SU-DHL-6 (cell line): Measurements from ENCODE around the gene CHN1.

Experiments
- H2AFZ ChIP-seq: fragments of 200-600 bp; sonication (generic); 2 replicates; pipeline ENCODE4 v1.6.1; 2014; ENCODE audit warnings: low read depth, mild to moderate bottlenecking, moderate library complexity, mixed read lengths, antibody characterized with exemption, low read length; ENCODE audit not compliant: severe bottlenecking
- H3F3A ChIP-seq: fragments of 200-600 bp; shearing (Covaris generic); 2 replicates; pipeline ENCODE4 v1.6.0; 2016; ENCODE audit warnings: antibody characterized with exemption, mild to moderate bottlenecking; ENCODE audit not compliant: insufficient read depth
- H3K27ac ChIP-seq: fragments of 200-600 bp; sonication (generic); 2 replicates; pipeline ENCODE4 v1.5.1; 2016; ENCODE audit warnings: low read depth, mild to moderate bottlenecking, low read length, moderate library complexity, mixed read lengths
- H3K27me3 ChIP-seq: fragments of 200-600 bp; sonication (generic), shearing (Covaris generic); 2 replicates; pipeline ENCODE4 v1.6.0; 2014; ENCODE audit warnings: mild to moderate bottlenecking, low read length
- H3K36me3 ChIP-seq: fragments of 200-600 bp; sonication (generic); 2 replicates; pipeline ENCODE4 v1.6.1; 2014; ENCODE audit warnings: mild to moderate bottlenecking, low read length, mixed read lengths
- H3K4me2 ChIP-seq: fragments of 300-600, 200-600 bp; shearing (Covaris generic), sonication (generic); 2 replicates; pipeline ENCODE4 v1.6.0; 2014; ENCODE audit warnings: low read length, low read depth, mild to moderate bottlenecking; ENCODE audit not compliant: poor library complexity, severe bottlenecking
- H3K4me3 ChIP-seq: fragments of 200-600 bp; sonication (generic); 2 replicates; pipeline ENCODE4 v1.5.1; 2014; ENCODE audit warnings: antibody characterized with exemption, low read length, mild to moderate bottlenecking, mixed read lengths; ENCODE audit not compliant: insufficient read depth, poor library complexity, severe bottlenecking
- H3K79me2 ChIP-seq: fragments of 200-600 bp; sonication (generic); 2 replicates; pipeline ENCODE4 v1.6.1; 2014; ENCODE audit warnings: mild to moderate bottlenecking, low read length, moderate library complexity; ENCODE audit not compliant: insufficient read depth
- H3K9ac ChIP-seq: fragments of 200-600 bp; sonication (generic); 2 replicates; pipeline ENCODE4 v1.7.0; 2014; ENCODE audit warnings: mild to moderate bottlenecking, low read length
- H3K9me2 ChIP-seq: fragments of 200-600 bp; sonication (generic); replicated peaks from 2 replicates; pipeline ENCODE4 v1.6.1; 2014; ENCODE audit warnings: low read length; ENCODE audit not compliant: insufficient read depth
- H3K9me3 ChIP-seq: fragments of 200-600 bp; sonication (generic); 2 replicates; pipeline ENCODE4 v1.6.1; 2014; ENCODE audit warnings: low read length, mixed read lengths; ENCODE audit not compliant: insufficient read depth
- H4K20me1 ChIP-seq: fragments of 200-600 bp; sonication (generic); 2 replicates; pipeline ENCODE4 v1.6.1; 2014; ENCODE audit warnings: low read depth, mild to moderate bottlenecking, antibody characterized with exemption, low read length, moderate library complexity, mixed read lengths
- CTCF ChIP-seq: fragments of 200-600 bp; sonication (generic); IDR thresholded peaks from one replicate; pipeline ENCODE4 v1.5.1; 2017; ENCODE audit warnings: antibody characterized with exemption, mild to moderate bottlenecking, low read length, moderate library complexity; ENCODE audit not compliant: insufficient read depth, poor library complexity, severe bottlenecking
- EZH2phosphoT487 ChIP-seq: fragments of 200-600 bp; sonication (generic), shearing (Covaris generic); conservative IDR thresholded peaks from 2 replicates; pipeline ENCODE4 v1.6.1; 2018; ENCODE audit warnings: mild to moderate bottlenecking, antibody characterized with exemption, low read length, moderate library complexity, mixed read lengths

Gene CHN1

GRCh38 chr2:174878537-174879147 lies 126.5 kb downstream of the CHN1 start:
- Histone ChIP-seq H2AFZ (no peak overlapping the region), H3K36me3 (no peaks in the 10 kb centered on the region), H3F3A (no peaks in the 10 kb centered on the region), H3K9me3 (no peaks in the 10 kb centered on the region), H3K27ac (no peak overlapping the region), H3K4me2 (no peak overlapping the region), H3K9me2 (no peaks in the 10 kb centered on the region), H4K20me1 (no peaks in the 10 kb centered on the region), H3K9ac (no peak overlapping the region), H3K79me2 (no peaks in the 10 kb centered on the region), H3K4me3 (no peak overlapping the region), H3K27me3 (no peaks in the 10 kb centered on the region)
- TF ChIP-seq CTCF (no peak), EZH2phosphoT487 (no peak)

GRCh38 chr2:174877751-174878150 lies 127.4 kb downstream of the CHN1 start:
- no peak overlapping the region for H3K4me2 ChIP-seq
- no peaks in the 10 kb centered on the region for H3K27me3 ChIP-seq
- no peak overlapping the region for H3K9ac ChIP-seq
- no peaks in the 10 kb centered on the region for H3F3A ChIP-seq
- TF ChIP-seq CTCF (no peak), EZH2phosphoT487 (no peak)
- no peaks in the 10 kb centered on the region for H3K9me2 ChIP-seq
- no peak overlapping the region for H3K4me3 ChIP-seq
- H3K79me2 ChIP-seq = no peaks in the 10 kb centered on the region
- no peaks in the 10 kb centered on the region for H4K20me1 ChIP-seq
- H2AFZ ChIP-seq = no peak overlapping the region
- no peak overlapping the region for H3K27ac ChIP-seq
- H3K9me3 ChIP-seq = no peaks in the 10 kb centered on the region
- H3K36me3 ChIP-seq = no peaks in the 10 kb centered on the region

GRCh38 chr2:174877301-174877700 lies 127.9 kb downstream of the CHN1 start:
- Histone ChIP-seq H3K4me2 (no peak overlapping the region), H3K4me3 (no peak overlapping the region), H3K27ac (no peak overlapping the region), H3K9ac (no peak overlapping the region), H3K9me2 (no peaks in the 10 kb centered on the region), H3F3A (no peaks in the 10 kb centered on the region), H3K9me3 (no peaks in the 10 kb centered on the region), H4K20me1 (no peaks in the 10 kb centered on the region), H3K36me3 (no peaks in the 10 kb centered on the region), H3K79me2 (no peaks in the 10 kb centered on the region), H2AFZ (no peak overlapping the region), H3K27me3 (no peaks in the 10 kb centered on the region)
- TF ChIP-seq EZH2phosphoT487 (no peak), CTCF (no peak)
